K562 treated with DMSO at 1 percent for 4 hours (cell line): ENCODE measurements around the gene TRIM46. TPM values are rescaled to one million over a fixed set of nuclear protein-coding genes. Genes with fewer than 3 reads are reported as not detected.

Source experiments
- total RNA-seq: library from RNA; unstranded; fragments of 300-600 nt; gene quantifications from 2 replicates; pipeline ENCODE4 v1.2.3, GENCODE V29; 2022; ENCODE audit not compliant: insufficient read depth

Gene TRIM46, protein sequence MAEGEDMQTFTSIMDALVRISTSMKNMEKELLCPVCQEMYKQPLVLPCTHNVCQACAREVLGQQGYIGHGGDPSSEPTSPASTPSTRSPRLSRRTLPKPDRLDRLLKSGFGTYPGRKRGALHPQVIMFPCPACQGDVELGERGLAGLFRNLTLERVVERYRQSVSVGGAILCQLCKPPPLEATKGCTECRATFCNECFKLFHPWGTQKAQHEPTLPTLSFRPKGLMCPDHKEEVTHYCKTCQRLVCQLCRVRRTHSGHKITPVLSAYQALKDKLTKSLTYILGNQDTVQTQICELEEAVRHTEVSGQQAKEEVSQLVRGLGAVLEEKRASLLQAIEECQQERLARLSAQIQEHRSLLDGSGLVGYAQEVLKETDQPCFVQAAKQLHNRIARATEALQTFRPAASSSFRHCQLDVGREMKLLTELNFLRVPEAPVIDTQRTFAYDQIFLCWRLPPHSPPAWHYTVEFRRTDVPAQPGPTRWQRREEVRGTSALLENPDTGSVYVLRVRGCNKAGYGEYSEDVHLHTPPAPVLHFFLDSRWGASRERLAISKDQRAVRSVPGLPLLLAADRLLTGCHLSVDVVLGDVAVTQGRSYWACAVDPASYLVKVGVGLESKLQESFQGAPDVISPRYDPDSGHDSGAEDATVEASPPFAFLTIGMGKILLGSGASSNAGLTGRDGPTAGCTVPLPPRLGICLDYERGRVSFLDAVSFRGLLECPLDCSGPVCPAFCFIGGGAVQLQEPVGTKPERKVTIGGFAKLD
- total RNA-seq, result 0.40 TPM in 1 of 2 replicates, not detected in the other

DNA sequence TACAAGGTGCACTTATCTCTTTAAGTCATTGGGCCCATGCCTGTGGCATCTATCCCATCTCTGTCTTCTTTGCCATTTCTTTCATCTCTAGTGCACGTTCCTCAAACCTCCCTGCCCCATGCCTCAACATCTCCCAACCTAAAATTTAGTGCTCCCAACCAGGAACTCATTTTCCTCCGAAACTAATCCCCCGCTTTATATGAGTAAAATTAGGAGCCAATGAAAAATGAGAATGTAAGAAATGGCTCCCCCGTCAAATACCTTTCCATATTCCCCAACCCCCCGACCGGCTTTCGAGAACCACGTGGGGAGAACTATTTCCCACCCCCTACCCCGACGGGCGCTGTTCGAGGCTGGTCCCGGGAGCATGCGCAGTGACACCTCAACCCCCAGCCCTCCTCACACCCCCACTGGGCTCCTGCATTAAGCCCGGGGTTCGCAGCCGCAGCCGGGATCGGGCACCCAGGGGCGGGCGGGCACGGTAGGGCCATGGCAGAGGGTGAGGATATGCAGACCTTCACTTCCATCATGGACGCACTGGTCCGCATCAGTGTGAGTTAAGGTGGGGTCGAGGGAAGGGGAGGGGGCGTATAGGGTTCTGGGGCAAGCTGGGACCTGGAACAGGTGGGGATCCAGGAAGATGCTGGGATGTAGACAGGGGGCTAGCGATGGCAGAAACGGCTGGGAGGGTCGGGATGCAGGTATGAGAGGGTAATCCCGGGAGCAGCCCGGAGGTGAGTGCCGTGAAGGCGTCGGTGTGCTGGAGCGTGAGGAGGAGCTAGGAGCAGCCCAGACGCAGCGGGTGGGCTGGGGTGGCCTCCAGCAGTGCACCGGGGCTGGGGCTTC, at the start of gene TRIM46:
Gene TRIM46 (plus strand): TSS at position 372 of the 846 bp plus-strand sequence. CDS start 118 bp downstream, at position 490.

DNA sequence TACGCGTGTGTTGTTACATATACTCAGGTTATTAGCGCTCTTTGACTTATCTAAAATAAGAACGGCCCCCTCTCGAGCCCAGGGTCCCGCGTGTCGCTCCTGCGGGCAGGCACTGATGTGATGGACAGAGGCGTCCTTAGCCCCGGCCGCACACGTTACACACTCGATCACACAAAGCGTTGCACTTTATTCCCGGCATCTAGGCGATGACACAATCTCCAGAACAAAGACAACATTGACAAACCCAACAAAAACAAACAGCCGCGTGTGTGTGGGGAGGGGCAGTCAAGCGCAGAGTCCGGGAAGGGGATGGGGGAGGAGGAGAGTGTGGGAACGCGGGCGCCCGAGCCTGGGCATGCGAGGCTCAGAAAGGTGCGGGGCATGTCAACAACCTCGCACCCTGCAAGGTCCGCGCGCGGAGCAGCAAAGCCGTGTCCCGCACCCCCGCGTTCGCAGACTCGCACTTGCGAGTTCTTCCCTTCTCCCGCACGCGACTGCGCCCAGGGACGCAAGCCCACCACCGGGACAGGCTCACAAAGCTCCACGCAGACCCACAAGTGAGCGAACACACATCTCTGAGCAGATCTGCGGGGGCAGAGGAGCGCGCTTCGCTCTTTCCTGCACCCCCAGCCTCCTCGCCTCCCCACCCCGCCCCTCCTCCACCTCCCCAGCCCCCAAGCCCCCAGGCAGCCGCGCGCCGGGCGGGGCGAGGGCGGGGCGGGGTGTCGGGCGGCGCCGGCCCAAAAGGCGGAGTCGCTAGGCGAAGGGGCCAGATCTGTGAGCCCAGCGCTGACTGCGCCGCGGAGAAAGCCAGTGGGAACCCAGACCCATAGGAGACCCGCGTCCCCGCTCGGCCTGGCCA, 46.3 kb upstream of the TRIM46 start, which contains the start of gene EFNA1:
Gene EFNA1 (plus strand): TSS at position 772 of the 862 bp plus-strand sequence. CDS start 102 bp downstream, outside the sequence.

DNA sequence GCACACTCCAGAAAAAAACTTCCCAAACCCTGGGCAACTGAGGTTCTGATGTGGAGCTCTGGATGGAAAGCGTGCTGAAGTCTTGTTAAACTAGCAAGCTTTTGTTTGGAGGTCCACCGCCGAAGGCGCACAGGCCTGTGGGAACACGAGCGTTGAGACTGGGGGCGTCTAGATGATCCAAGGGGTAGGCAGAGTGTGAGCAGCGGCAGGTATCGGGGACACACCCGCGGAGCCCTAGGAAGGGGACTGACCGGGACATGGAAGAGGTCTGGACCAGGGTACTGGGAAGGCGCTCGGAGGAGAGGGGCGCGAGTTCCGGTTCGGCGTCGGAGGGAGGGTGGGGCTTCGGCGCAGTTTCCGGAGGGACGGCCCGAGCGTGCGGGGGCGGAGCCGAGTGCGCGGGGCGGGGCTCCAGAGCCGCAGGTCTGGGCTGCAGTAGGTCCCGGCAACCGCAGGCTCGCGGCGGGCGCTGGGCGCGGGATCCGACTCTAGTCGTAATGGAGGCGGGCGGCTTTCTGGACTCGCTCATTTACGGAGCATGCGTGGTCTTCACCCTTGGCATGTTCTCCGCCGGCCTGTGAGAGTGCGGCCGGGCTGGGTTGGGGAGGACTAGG, 38.1 kb upstream of the TRIM46 start, which contains the start of gene SLC50A1:
Gene SLC50A1 (plus strand): TSS at position 438 of the 614 bp plus-strand sequence. CDS start 60 bp downstream, at position 498.

DNA sequence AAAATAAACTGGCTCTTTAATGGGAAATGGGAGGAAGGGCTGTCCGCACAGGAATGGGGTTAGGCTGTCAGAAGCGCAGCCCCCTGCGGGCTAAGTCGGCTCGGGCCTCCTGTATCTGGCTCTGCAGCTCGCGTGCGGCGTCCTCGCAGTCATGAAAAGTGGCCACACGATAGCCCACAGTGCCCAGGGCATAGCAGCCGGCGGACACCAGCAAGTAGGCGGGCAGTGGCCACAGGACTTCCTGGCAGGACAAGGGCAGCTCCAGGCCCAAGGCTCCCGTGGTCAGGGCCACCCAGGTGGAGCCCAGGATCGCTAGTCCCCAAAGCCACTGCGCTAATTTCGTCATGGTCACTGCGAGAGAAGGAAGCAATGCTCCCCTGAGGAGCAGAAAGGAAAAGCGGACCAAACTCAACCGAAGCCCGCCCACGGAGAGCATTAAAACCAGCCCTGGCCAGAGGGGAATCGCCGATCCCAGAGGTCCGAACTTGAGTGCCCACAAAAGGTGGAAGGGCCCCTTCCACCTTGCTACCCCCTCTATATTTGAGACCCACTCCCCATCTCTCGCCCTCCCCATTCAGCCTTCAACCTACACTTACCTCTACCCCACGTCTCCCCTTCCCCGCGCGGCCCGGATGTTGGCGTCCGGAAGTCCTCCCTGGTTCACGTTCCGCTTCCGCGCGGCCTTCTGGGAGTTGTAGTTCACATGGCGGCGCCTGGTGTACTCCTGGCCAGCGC, 33.6 kb upstream of the TRIM46 start, which contains the start of gene DPM3:
Gene DPM3 (minus strand): TSS at position 637 of the 735 bp plus-strand sequence. CDS start 291 bp downstream, at position 346.

DNA sequence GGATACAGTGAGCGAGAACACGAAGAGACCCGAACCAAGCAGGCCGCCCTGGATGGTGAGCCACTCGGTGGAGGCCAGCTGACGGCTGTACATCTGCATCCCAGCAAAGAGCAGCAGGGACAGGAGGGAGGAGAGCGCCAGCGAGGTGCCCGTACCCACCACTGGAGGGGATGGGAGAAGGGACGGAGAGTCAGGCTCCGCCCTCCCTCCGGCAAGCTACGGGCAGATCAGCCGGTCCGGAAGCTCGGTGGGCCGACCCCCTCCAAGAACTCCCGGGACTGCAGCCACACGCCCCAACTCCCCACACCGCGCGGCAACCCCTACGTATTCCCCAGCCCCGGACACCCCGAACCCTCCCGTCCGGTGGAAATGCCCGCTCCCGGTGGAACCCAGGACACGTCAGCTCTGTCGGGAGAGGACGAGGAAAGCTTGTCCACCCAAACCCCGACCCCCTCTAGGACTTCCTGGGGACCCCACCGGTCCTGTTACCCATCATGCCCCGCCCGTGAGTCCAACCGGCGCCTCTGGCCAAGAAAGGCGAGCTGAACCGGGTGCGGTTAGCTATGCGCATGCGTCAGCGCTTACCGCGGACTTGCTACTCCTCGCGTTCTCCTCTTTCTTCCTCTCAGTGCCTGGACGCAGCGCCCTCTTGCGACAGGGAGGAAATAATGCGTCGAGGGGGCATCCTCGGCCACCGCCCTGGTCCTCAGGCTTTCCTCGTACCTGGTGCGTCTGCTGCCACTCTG, 744 bp upstream of the TRIM46 start, which contains the start of gene KRTCAP2:
Gene KRTCAP2 (minus strand): TSS at position 573 of the 746 bp plus-strand sequence. CDS start 80 bp downstream, at position 493.

DNA sequence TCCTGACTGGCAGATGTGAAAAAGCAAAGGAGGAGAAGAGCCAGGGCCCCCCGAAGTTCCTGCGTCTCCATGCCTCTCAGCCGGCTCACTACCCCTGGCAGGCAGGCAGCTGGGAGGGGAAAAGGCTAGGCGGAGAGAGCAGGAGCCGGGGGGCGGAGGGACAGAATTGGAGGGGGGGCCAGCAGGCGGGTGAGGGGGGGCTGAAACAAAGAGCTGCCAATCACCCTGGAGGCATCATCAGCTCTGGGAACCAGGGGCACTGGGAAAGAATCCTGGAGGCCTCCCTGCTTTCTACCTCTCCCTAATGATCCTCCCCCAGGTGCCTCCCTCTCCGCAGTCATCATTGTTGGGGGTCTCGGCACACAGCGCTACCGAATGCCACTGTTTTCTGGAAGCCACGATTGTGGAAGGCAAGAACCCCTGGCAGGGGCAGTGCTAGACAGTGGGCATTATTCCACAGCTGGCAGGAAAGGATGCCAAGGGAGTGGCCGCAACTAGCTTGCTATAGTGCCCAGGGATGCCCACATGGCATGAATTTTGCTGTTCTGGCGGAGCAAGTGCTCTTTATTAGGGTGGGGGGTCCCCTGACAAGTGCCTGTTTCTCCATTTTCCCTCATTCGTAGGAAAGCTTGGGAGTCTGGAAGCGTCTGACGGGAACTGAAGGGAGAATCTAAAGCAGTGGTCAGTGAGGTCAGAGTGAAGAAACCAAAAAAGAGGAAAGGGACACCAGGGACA, 34.3 kb downstream of the TRIM46 start, which contains the start of gene THBS3:
Gene THBS3 (minus strand): TSS at position 92 of the 735 bp plus-strand sequence. CDS start 21 bp downstream, at position 71.

DNA sequence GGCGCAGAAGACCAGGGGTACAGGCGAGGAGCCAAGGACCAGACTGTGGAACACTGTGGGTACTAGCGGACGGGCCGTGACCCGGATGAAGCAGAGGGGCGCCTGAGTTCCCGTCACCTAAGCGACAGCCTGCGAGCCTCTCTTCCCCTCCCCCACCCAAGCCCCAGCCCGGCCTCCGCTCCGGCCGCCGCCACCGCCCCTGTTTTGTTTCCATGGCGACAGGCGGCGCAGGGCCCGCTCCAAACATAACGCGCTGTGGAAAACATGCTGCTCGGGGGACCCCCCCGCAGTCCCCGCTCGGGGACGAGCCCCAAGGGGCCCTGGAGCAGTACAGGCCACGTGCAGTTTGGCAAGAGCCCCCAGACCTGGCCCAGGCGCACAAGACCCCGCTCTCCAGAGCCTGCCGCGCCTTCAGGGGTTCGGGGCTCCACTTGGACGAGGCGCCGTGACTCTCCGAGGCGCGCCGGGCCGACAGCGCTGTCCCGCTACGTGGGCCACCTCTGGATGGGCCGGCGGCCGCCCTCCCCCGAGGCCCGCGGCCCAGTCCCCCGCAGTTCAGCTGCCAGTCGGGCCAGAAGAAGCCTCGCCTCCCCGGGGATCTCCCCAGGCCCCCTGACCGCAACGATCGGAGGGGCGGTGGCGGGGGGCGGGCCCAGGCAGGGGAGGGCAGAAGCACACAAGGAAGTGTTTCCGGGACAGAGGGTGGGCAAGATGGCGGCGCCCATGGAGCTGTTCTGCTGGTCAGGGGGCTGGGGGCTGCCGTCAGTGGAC, 35.1 kb downstream of the TRIM46 start, which contains the start of gene MTX1:
Gene MTX1 (plus strand): TSS at position 155 of the 771 bp plus-strand sequence. CDS start 110 bp downstream, at position 265.

Other genes with a start within 250 kb of the TRIM46 start
- gene PMVK, start 237.1 kb upstream of the TRIM46 start, total RNA-seq, result 15.0 and 15.4 TPM in 2 replicates
- gene PBXIP1, start 217.8 kb upstream of the TRIM46 start, total RNA-seq, result 17.2 and 18.4 TPM in 2 replicates
- gene PYGO2, start 212.1 kb upstream of the TRIM46 start, total RNA-seq, result 33.7 and 39.2 TPM in 2 replicates
- gene SHC1, start 203.1 kb upstream of the TRIM46 start, total RNA-seq, result 39.1 and 42.7 TPM in 2 replicates
- 495 and 528 TPM in 2 replicates for gene CKS1B, start 199.2 kb upstream of the TRIM46 start, total RNA-seq
- 32.2 and 39.4 TPM in 2 replicates for gene FLAD1, start 190.5 kb upstream of the TRIM46 start, total RNA-seq
- gene LENEP, start 180.3 kb upstream of the TRIM46 start, total RNA-seq, result not detected in 2 replicates
- 27.9 and 35.5 TPM in 2 replicates for gene ZBTB7B, start 171.0 kb upstream of the TRIM46 start, total RNA-seq
- gene DCST2, start 140.1 kb upstream of the TRIM46 start, total RNA-seq, result not detected in 2 replicates
- not detected in 2 replicates for gene DCST1, start 140.0 kb upstream of the TRIM46 start, total RNA-seq
- gene ADAM15, start 122.5 kb upstream of the TRIM46 start, total RNA-seq, result 40.7 and 46.0 TPM in 2 replicates
- gene EFNA4, start 110.1 kb upstream of the TRIM46 start, total RNA-seq, result 10.5 and 16.5 TPM in 2 replicates
- gene EFNA3, start 95.0 kb upstream of the TRIM46 start, total RNA-seq, result 3.1 and 5.9 TPM in 2 replicates
- 5.1 and 5.9 TPM in 2 replicates for gene EFNA1, start 46.0 kb upstream of the TRIM46 start, total RNA-seq
- 96.4 and 104 TPM in 2 replicates for gene SLC50A1, start 38.0 kb upstream of the TRIM46 start, total RNA-seq
- 120 and 130 TPM in 2 replicates for gene DPM3, start 33.3 kb upstream of the TRIM46 start, total RNA-seq
- gene KRTCAP2, start 545 bp upstream of the TRIM46 start, total RNA-seq, result 290 and 308 TPM in 2 replicates
- 5.3 and 6.6 TPM in 2 replicates for gene THBS3, start 34.0 kb downstream of the TRIM46 start, total RNA-seq
- 69.3 and 70.9 TPM in 2 replicates for gene MTX1, start 34.8 kb downstream of the TRIM46 start, total RNA-seq
- gene ENTREP3, start 81.6 kb downstream of the TRIM46 start, total RNA-seq, result 30.0 and 43.2 TPM in 2 replicates
- gene SCAMP3, start 88.5 kb downstream of the TRIM46 start, total RNA-seq, result 109 and 131 TPM in 2 replicates
- 28.5 and 34.6 TPM in 2 replicates for gene CLK2, start 99.7 kb downstream of the TRIM46 start, total RNA-seq
- 3.2 and 4.2 TPM in 2 replicates for gene HCN3, start 103.6 kb downstream of the TRIM46 start, total RNA-seq
- 25.1 and 25.8 TPM in 2 replicates for gene PKLR, start 127.6 kb downstream of the TRIM46 start, total RNA-seq
- gene FDPS, start 135.0 kb downstream of the TRIM46 start, total RNA-seq, result 237 and 248 TPM in 2 replicates
- gene RUSC1, start 147.0 kb downstream of the TRIM46 start, total RNA-seq, result 40.3 and 62.8 TPM in 2 replicates